CD4-positive, alpha-beta T cell (primary cell): Measurements from ENCODE around the gene SP7. TPM values are rescaled to one million over a fixed set of nuclear protein-coding genes. Genes with fewer than 3 reads are reported as not detected.

Experiments used
- ATAC-seq: fragments of 200-7000 bp; cut with Tn5 transposase; one replicate; pipeline ENCODE4 v1.10.0; 2022; ENCODE audit warnings: mild to moderate bottlenecking; ENCODE audit not compliant: poor library complexity
- CTCF ChIA-PET: fragments of 350-600 bp; sonication (Branson Sonifier 250); formaldehyde crosslinking; loops from one replicate; lab custom pipeline; 2021; ENCODE audit warnings: antibody characterized with exemption, inconsistent platforms; lab: Charles Lee
- POLR2A ChIA-PET: fragments of 350-600 bp; sonication (Branson Sonifier 250); formaldehyde crosslinking; loops from one replicate; lab custom pipeline; 2021; ENCODE audit warnings: antibody characterized with exemption, inconsistent platforms; lab: Charles Lee
- DNase-seq, 14 experiments: peaks; one replicate each; pipeline ENCODE4 v3.0.0-alpha.2; 2013 to 2020; ENCODE audit warnings: mixed read lengths in 2 of 14
- H3K27ac ChIP-seq, 2 donors: one replicate each; pipeline versions ENCODE4 v1.5.1 to v1.7.0; 2013; ENCODE audit warnings: low read length in 2 of 2, low read depth in 1 of 2, mild to moderate bottlenecking in 1 of 2
- H3K27me3 ChIP-seq, 2 experiments: 1 replicate in 1 of 2; 2 replicates in 1 of 2; pipeline versions ENCODE4 v1.6.1 to v1.7.0; 2013; ENCODE audit warnings: low read length in 2 of 2, control low read depth in 1 of 2, mild to moderate bottlenecking in 1 of 2, moderate library complexity in 1 of 2; ENCODE audit not compliant: insufficient read depth in 2 of 2, control insufficient read depth in 1 of 2
- H3K36me3 ChIP-seq: one replicate; pipeline ENCODE4 v1.6.1; 2013; ENCODE audit warnings: low read length, control low read depth; ENCODE audit not compliant: insufficient read depth
- H3K4me1 ChIP-seq: one replicate; pipeline ENCODE4 v1.6.1; 2013; ENCODE audit warnings: low read length, control low read depth; ENCODE audit not compliant: insufficient read depth
- H3K4me3 ChIP-seq: one replicate; pipeline ENCODE4 v1.5.1; 2013; ENCODE audit warnings: mild to moderate bottlenecking, low read length, moderate library complexity
- H3K9me3 ChIP-seq, 2 experiments: 1 replicate in 1 of 2; 2 replicates in 1 of 2; pipeline versions ENCODE4 v1.6.1 to v1.7.0; 2013; ENCODE audit warnings: low read length in 2 of 2, mild to moderate bottlenecking in 2 of 2, control low read depth in 1 of 2, moderate library complexity in 1 of 2; ENCODE audit not compliant: control insufficient read depth in 1 of 2, insufficient read depth in 1 of 2
- H3K27ac Mint-ChIP-seq: one replicate; pipeline ENCODE4 v1.8.0; 2020; ENCODE audit warnings: mixed read lengths
- H3K27me3 Mint-ChIP-seq: one replicate; pipeline ENCODE4 v1.8.0; 2021; ENCODE audit warnings: mixed read lengths
- H3K36me3 Mint-ChIP-seq: one replicate; pipeline ENCODE4 v1.8.0; 2021; ENCODE audit warnings: low read depth, mixed read lengths
- H3K4me1 Mint-ChIP-seq: one replicate; pipeline ENCODE4 v1.8.0; 2021; ENCODE audit warnings: low read depth, mixed read lengths
- H3K4me3 Mint-ChIP-seq: one replicate; pipeline ENCODE4 v1.8.0; 2020; ENCODE audit warnings: mild to moderate bottlenecking, mixed read lengths
- H3K9me3 Mint-ChIP-seq: one replicate; pipeline ENCODE4 v1.8.0; 2020; ENCODE audit warnings: mixed read lengths
- intact Hi-C, 2 experiments: fragments of 100-400 bp; cut with DNase I in 1 of 2; cut with micrococcal nuclease in 1 of 2; formaldehyde crosslinking; loops; one replicate each; pipeline versions ENCODE4 v1.15.1 to v1.9.0; 2023 to 2025; cut with DNase I, micrococcal nuclease
- polyA plus RNA-seq, 2 donors: library from polyadenylated mRNA; unstranded; fragments of 120-200 nt; gene quantifications; one replicate each; pipeline ENCODE4 v1.2.1, GENCODE V29; 2013
- total RNA-seq, 174 experiments: library from RNA in 2 of 174; stranded (reverse) in 2 of 174; gene quantifications; one replicate each; pipeline ENCODE4 v1.2.3 and lab custom pipeline; 2021 to 2026
- TF ChIP-seq, protein P1 (sequence below): fragments of 200-600 bp; IDR thresholded peaks from one replicate; pipeline ENCODE4 v1.8.0; 2022; ENCODE audit warnings: antibody characterized with exemption, mild to moderate bottlenecking

Gene SP7
- total RNA-seq (under 1 TPM in 1 of 2 experiments, not detected in 1; 0.14 TPM), total RNA-seq (lab: John Stamatoyannopoulos, UW) (0 to 0.28 (median 0) reads per million in 172 experiments)
- polyA plus RNA-seq (2013, experiment 1 of 2), result not detected
- polyA plus RNA-seq (2013, experiment 2 of 2), result 0.08 TPM

DNA sequence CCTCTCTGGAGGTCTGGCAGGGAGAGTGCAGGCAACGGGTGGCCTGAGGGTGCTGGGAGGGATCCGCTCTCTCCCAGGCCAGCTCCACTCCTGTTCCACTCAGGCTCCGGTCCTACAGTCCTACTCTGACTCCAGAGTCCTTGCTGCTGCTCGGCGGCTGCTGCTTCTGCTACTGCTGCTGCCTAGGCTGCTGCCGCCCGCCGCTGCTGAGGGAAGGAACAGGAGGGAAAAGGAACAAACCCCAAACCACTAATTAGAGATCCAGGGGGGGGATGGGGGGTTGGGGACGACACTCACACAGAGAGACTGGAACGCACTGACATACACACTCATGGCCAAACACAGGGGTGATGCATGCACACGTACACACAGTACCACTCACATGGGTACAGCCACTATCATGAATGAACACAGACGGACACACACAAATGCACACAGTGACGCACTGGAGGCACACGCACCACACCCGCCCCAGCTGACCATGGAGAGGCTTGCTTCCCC is at the start of gene SP7:
SP7 (minus strand) TSS at position 174 of the 501 bp plus-strand sequence. CDS start 708 bp downstream, outside the sequence.
- Histone ChIP-seq H3K36me3 (no peaks in the 10 kb centered on the region), H3K4me1 (peaks cover 4% of the 10 kb centered on the region), H3K4me3 (no peak within 1 kb of the TSS), H3K9me3 (no peaks in the 10 kb centered on the region), H3K27ac (no peak within 1 kb of the TSS), H3K27me3 (peaks cover 35 to 50% of the 10 kb centered on the region in 2 experiments)
- DNase-seq (no peak), ATAC-seq (no peak)
- H3K27ac Mint-ChIP-seq, result no peak within 1 kb of the TSS
- ChIA-PET CTCF (no interaction called here), POLR2A (no interaction called here)
- intact Hi-C loops, result no loop called here
- H3K36me3 Mint-ChIP-seq, result no peaks in the 10 kb centered on the region
- peaks cover 4% of the 10 kb centered on the region for H3K4me1 Mint-ChIP-seq
- H3K27me3 Mint-ChIP-seq, result peaks cover 52% of the 10 kb centered on the region
- TF ChIP-seq, protein P1, sequence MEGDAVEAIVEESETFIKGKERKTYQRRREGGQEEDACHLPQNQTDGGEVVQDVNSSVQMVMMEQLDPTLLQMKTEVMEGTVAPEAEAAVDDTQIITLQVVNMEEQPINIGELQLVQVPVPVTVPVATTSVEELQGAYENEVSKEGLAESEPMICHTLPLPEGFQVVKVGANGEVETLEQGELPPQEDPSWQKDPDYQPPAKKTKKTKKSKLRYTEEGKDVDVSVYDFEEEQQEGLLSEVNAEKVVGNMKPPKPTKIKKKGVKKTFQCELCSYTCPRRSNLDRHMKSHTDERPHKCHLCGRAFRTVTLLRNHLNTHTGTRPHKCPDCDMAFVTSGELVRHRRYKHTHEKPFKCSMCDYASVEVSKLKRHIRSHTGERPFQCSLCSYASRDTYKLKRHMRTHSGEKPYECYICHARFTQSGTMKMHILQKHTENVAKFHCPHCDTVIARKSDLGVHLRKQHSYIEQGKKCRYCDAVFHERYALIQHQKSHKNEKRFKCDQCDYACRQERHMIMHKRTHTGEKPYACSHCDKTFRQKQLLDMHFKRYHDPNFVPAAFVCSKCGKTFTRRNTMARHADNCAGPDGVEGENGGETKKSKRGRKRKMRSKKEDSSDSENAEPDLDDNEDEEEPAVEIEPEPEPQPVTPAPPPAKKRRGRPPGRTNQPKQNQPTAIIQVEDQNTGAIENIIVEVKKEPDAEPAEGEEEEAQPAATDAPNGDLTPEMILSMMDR, result no peak
- no peaks in the 10 kb centered on the region for H3K9me3 Mint-ChIP-seq
- H3K4me3 Mint-ChIP-seq, result no peak within 1 kb of the TSS

- ATAC-seq, result no peak
- H3K4me3 ChIP-seq, result peak overlapping the region; percentile 14
- no peak overlapping the region for H3K27ac ChIP-seq
- Mint-ChIP-seq H3K27me3 (no peaks in the 10 kb centered on the region), H3K4me1 (peaks cover 54% of the 10 kb centered on the region), H3K27ac (peak overlapping the region; percentile 13), H3K9me3 (no peaks in the 10 kb centered on the region), H3K4me3 (peak overlapping the region; percentile 92), H3K36me3 (peaks cover 62% of the 10 kb centered on the region)
- ChIA-PET POLR2A (no interaction called here), CTCF (interaction anchor here (1.0 to 3.5 kb wide), 3 partner anchors 31 to 125 kb away, joined by 3 to 27 read pairs (median 8); partner anchors contain the start of gene AAAS)
- TF ChIP-seq, protein P1, result no peak
- H3K9me3 ChIP-seq, result no peaks in the 10 kb centered on the region
- DNase-seq, result no peak
- peaks cover 42% of the 10 kb centered on the region for H3K36me3 ChIP-seq
- no peaks in the 10 kb centered on the region for H3K27me3 ChIP-seq
- H3K4me1 ChIP-seq, result peaks cover 73% of the 10 kb centered on the region
- intact Hi-C loops, result loop anchor here in 1 of 2 experiments (2.0 to 5.0 kb wide), 4 partner anchors 30 to 120 kb away; partner anchors contain the start of genes AMHR2 and PRR13
Measured at GRCh38 chr12:53383258-53383657, 47.1 kb upstream of the SP7 start.

GRCh38 chr12:53381731-53382630 is 45.8 kb upstream of the SP7 start:
- Histone ChIP-seq H3K9me3 (no peaks in the 10 kb centered on the region), H3K36me3 (peaks cover 42% of the 10 kb centered on the region), H3K4me3 (peak overlapping the region; percentile 53), H3K4me1 (peaks cover 74% of the 10 kb centered on the region), H3K27ac (peak overlapping the region; percentile 14 to 44), H3K27me3 (no peaks in the 10 kb centered on the region)
- H3K4me1 Mint-ChIP-seq, result peaks cover 43% of the 10 kb centered on the region
- intact Hi-C loops, result loop anchor here (1.0 to 5.0 kb wide), 5 partner anchors 29 to 121 kb away; partner anchors contain the start of genes AMHR2 (in 1 of the 2) and PRR13 (in 1 of the 2)
- no peaks in the 10 kb centered on the region for H3K9me3 Mint-ChIP-seq
- H3K27me3 Mint-ChIP-seq, result no peaks in the 10 kb centered on the region
- H3K27ac Mint-ChIP-seq, result peak overlapping the region; percentile 67
- peaks cover 52% of the 10 kb centered on the region for H3K36me3 Mint-ChIP-seq
- TF ChIP-seq, protein P1, result peak; percentile 24
- ChIA-PET POLR2A (interaction anchor here (1.0 kb wide), 3 partner anchors 29 to 82 kb away, joined by 4 to 6 read pairs (median 5); partner anchors contain the start of gene MYG1), CTCF (interaction anchor here (0.8 to 4.3 kb wide), 8 partner anchors 9 to 127 kb away, joined by 3 to 30 read pairs (median 5); partner anchors contain the start of gene AAAS)
- peak overlapping the region; percentile 92 for H3K4me3 Mint-ChIP-seq
- ATAC-seq, result no peak
- DNase-seq, result peak in 11 of 14 experiments; percentile 9 to 82 (median 24)
